K562 (cell line): ENCODE results near the gene ADCY4. TPM values are rescaled to one million over a fixed set of nuclear protein-coding genes. Genes with fewer than 3 reads are reported as not detected.

Experiments used
- CCNT2 ChIP-seq: IDR thresholded peaks from 2 replicates; pipeline ENCODE4 v1.6.1; 2011; ENCODE audit warnings: borderline replicate concordance, low read depth, mild to moderate bottlenecking, moderate library complexity, mixed read lengths, low read length; ENCODE audit not compliant: insufficient read length; ENCODE audit errors: extremely low read depth
- CHD1 ChIP-seq: fragments of 200-600 bp; sonication (generic); IDR thresholded peaks from one replicate; pipeline ENCODE4 v1.6.1; 2012; ENCODE audit warnings: mild to moderate bottlenecking, moderate library complexity, low read length, inconsistent platforms
- CREB1 ChIP-seq, 2 experiments: sonication (generic) in 1 of 2; formaldehyde crosslinking in 1 of 2; IDR thresholded peaks; 2 replicates each; pipeline versions ENCODE4 v1.6.1 to v1.8.0; 2012 to 2022; ENCODE audit warnings: inconsistent platforms in 1 of 2, mild to moderate bottlenecking in 1 of 2, missing genetic modification reagents in 1 of 2, moderate library complexity in 1 of 2
- CREB3 ChIP-seq: fragments of 450-650 bp; conservative IDR thresholded peaks from 2 replicates; pipeline ENCODE4 v1.6.1; 2016; ENCODE audit warnings: missing genetic modification characterization, low read depth, mild to moderate bottlenecking, missing compliant biosample characterization, moderate library complexity
- CTCF ChIP-seq, 3 experiments: IDR thresholded peaks in 2 of 3; conservative IDR thresholded peaks in 1 of 3; 2 replicates each; pipeline ENCODE4 v1.5.1; 2011 to 2012; ENCODE audit warnings: low read length in 3 of 3, mild to moderate bottlenecking in 3 of 3, control low read depth in 2 of 3, improper control_type of control experiment in 1 of 3, inconsistent platforms in 1 of 3, low read depth in 1 of 3, mixed read lengths in 1 of 3, moderate library complexity in 1 of 3; ENCODE audit not compliant: insufficient read depth in 2 of 3
- EHMT2 ChIP-seq: fragments of 450-650 bp; IDR thresholded peaks from 2 replicates; pipeline ENCODE4 v1.6.1; 2018; ENCODE audit warnings: antibody characterized with exemption
- KLF16 ChIP-seq: IDR thresholded peaks from 2 replicates; pipeline ENCODE4 v1.6.1; 2016; ENCODE audit warnings: antibody characterized with exemption
- NKRF ChIP-seq: fragments of 450-650 bp; IDR thresholded peaks from 2 replicates; pipeline ENCODE4 v1.6.1; 2016; ENCODE audit warnings: borderline replicate concordance
- NR2C2 ChIP-seq, 2 experiments: fragments of 200-800 bp in 1 of 2; sonication (Bioruptor generic) in 1 of 2; sonication (generic) in 1 of 2; formaldehyde crosslinking in 1 of 2; IDR thresholded peaks; 2 replicates each; pipeline versions ENCODE4 v1.6.1 to v1.8.0; 2016 to 2022; ENCODE audit warnings: mild to moderate bottlenecking in 1 of 2, missing compliant biosample characterization in 1 of 2, missing genetic modification characterization in 1 of 2, missing genetic modification reagents in 1 of 2
- TAL1 ChIP-seq: fragments of 450-650 bp; IDR thresholded peaks from 2 replicates; pipeline ENCODE4 v1.6.1; 2016; ENCODE audit warnings: mild to moderate bottlenecking
- TRIM24 ChIP-seq, 2 experiments: fragments of 450-650 bp; IDR thresholded peaks; 2 replicates each; pipeline ENCODE4 v1.6.1; 2016
- U2AF1 ChIP-seq: fragments of 200-400 bp; formaldehyde crosslinking; optimal IDR thresholded peaks from 2 replicates; pipeline ENCODE3; 2017; ENCODE audit warnings: mild to moderate bottlenecking, low read depth, low read length, moderate library complexity
- YY1 ChIP-seq, 3 experiments: IDR thresholded peaks; 2 replicates each; pipeline ENCODE4 v1.6.1; 2011; ENCODE audit warnings: low read length in 2 of 3, mild to moderate bottlenecking in 2 of 3, moderate library complexity in 2 of 3, borderline replicate concordance in 1 of 3, control low read depth in 1 of 3, low read depth in 1 of 3; ENCODE audit not compliant: insufficient read depth in 3 of 3, insufficient replicate concordance in 2 of 3, control insufficient read depth in 1 of 3, insufficient read length in 1 of 3; ENCODE audit errors: extremely low read depth in 1 of 3
- ZBTB34 ChIP-seq: fragments of 250-450 bp; sonication (Bioruptor Pico); IDR thresholded peaks from 2 replicates; pipeline ENCODE4 v1.8.0; 2021; ENCODE audit warnings: mild to moderate bottlenecking, moderate library complexity
- ZNF239 ChIP-seq: fragments of 250-450 bp; sonication (Bioruptor Pico); IDR thresholded peaks from 2 replicates; pipeline ENCODE4 v1.4.0; 2020; ENCODE audit warnings: mild to moderate bottlenecking
- ZNF780A ChIP-seq: fragments of 250-450 bp; sonication (Bioruptor Pico); IDR thresholded peaks from 2 replicates; pipeline ENCODE4 v1.5.0; 2021; ENCODE audit warnings: mild to moderate bottlenecking
- polyA plus RNA-seq, 8 experiments: library from polyadenylated mRNA; depleted of rRNA in 4 of 8; stranded (reverse) in 5 of 8; unstranded in 3 of 8; fragments of >200 nt; fragmentation: Nextera tagmentation in 2 of 8; fragmentation: Illumina TruSeq in 1 of 8; extraction: Ambion mirVana in 2 of 8; extraction: Trizol in 1 of 8; gene quantifications; 2 replicates each; pipeline versions ENCODE4 v1.2.1 to v1.2.3, GENCODE V29; 2011 to 2014; ENCODE audit warnings: inconsistent platforms in 1 of 8, missing spikeins in 1 of 8
- total RNA-seq, 7 experiments: library from RNA; depleted of rRNA in 6 of 7; stranded (reverse); fragments of >200 nt in 6 of 7; fragmentation: Illumina TruSeq in 2 of 7; extraction: Trizol in 2 of 7; gene quantifications; 2 replicates each; pipeline versions ENCODE4 v1.2.1 to v1.2.3, GENCODE V29; 2011 to 2021; ENCODE audit warnings: low replicate concordance in 1 of 7
- TF ChIP-seq, protein P1 (sequence below): sonication (generic); formaldehyde crosslinking; IDR thresholded peaks from 2 replicates; pipeline ENCODE4 v1.5.0; 2020; ENCODE audit warnings: missing genetic modification reagents

ADCY4 gene
- total and polyA plus RNA-seq, 9 of the 15 experiments (the other 6 are each of a cell fraction or from before 2014, with no cell fraction given) = 0.04 to 0.31 (median 0.15) TPM; not detected in 2

DNA sequence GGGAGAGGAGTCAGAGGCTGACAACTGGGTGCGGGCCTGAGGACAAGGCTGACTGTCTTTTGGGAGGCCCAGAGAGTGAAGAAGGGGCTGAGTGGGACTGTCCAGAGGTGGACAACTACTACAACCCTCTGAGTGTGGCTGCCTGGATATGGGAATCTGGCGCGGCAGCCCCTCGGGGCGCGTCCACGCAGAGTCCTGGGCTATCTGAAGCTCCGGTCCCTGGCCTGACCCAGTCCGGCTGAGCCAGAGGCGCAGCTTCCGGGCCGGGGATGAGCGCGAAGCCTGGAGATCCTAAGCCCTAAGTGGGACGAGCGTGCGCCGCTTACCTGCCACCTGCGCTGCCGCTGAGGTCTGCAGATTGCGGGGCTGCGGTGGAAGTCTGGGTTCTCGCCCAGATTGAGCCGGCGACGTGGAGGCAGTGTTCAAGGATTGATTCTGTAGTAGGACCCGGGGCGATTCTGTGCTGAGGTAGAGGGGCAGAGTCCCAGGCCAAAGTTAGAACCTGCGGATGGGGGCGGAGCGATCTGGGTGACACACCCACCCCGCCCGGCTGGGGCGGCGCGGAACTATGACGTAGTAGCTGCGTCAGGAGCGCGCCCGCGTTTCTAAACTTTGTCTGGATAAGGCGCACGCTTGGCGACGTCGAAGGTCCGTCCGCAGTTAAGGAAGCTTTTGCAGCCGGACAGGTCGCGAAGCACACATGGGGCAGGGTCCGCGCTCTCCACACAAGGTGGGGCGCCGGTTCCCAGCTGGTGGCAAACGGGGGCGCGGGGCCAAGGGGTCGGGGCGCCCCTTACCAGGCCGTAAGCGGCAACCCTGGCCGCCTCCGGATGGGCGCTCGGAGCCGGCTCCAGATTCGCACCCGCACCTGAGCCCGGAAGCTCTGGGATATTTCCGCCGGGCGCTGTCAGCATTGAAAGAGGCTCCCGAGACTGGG is 35.3 kb downstream of the ADCY4 start, which contains the start of the genes DHRS1 and NOP9 (continued):
- TF ChIP-seq CREB3 (tag) (no peak), CHD1 (no peak), CCNT2 (peak; percentile 29), EHMT2 (no peak), YY1 (IDR thresholded peaks at IDR 0.05; ENCODE audit: borderline replicate concordance in 1 of 3, control insufficient read depth in 1 of 3, extremely low read depth in 1 of 3, insufficient read depth in 3 of 3, insufficient read length in 1 of 3, insufficient replicate concordance in 2 of 3, low read depth in 1 of 3, low read length in 2 of 3) (no peak), CREB1 (IDR thresholded peaks at IDR 0.05) (peak; percentile 99), CREB1 (CRISPR knock-in tag; IDR thresholded peaks at IDR 0.05) (peak; percentile 99), KLF16 (no peak), NKRF (peak; percentile 81; the same call in 1 of the 2 replicates), NR2C2 (CRISPR knock-in tag; IDR thresholded peaks at IDR 0.05) (no peak), NR2C2 (tag; IDR thresholded peaks at IDR 0.05) (peak; percentile 44; the same call in 1 of the 2 replicates), TRIM24 (IDR thresholded peaks at IDR 0.05) (no peak), CTCF (IDR thresholded peaks at IDR 0.05 in 2 of 3, conservative IDR thresholded peaks at IDR 0.05 in 1 of 3; ENCODE audit: insufficient read depth in 2 of 3, low read depth in 1 of 3, low read length in 3 of 3) (no peak), ZNF239 (CRISPR knock-in tag) (no peak), TAL1 (no peak), ZBTB34 (no peak), U2AF1 (no peak), ZNF780A (no peak)
- TF ChIP-seq, protein P1, sequence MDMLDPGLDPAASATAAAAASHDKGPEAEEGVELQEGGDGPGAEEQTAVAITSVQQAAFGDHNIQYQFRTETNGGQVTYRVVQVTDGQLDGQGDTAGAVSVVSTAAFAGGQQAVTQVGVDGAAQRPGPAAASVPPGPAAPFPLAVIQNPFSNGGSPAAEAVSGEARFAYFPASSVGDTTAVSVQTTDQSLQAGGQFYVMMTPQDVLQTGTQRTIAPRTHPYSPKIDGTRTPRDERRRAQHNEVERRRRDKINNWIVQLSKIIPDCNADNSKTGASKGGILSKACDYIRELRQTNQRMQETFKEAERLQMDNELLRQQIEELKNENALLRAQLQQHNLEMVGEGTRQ (CRISPR knock-in tag) = no peak
